ENCODE results near the gene PXDN.

PXDN gene

DNA sequence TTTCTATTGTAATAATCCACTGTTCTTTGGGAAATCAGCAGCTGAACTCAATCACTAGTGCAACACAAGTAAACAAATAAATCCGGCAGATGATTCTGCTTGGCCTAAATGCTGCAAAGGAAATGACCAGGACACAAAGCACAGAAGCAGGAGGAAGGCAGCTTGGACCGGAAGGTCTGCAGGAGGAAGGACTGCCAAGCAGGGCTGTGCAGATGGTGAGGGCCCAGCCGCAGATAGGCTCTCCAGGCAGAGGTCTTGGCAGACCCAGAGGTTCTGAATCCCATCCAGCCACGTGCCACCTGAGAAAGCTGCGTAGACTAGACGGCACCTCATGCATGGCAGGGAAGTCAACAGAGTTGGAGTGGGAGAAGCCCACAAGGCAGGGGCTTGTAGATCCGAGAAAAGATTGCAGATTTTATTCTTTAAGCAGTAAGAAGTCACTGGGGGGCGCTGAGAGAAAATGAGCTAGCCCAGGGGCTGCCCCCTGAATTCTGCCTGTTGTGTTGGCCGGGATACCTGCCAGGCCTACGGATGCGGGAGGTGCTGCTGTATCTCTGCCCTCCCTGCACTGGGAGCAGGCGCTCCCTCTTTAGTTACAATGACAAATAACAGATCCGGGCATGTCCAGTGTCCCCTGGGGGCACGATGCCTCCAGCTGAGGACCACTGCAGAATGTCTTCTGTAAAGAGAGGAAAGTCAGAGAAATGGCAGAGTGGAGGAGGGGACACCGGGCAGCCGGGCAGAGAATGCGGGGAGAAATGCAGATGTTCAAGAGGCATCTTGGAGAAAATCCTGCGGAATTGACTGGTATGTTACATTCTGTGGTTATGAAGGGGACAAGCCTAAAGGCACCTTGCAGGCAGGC, 153.5 kb downstream of the PXDN start:
- DNase-seq = no peak

DNA sequence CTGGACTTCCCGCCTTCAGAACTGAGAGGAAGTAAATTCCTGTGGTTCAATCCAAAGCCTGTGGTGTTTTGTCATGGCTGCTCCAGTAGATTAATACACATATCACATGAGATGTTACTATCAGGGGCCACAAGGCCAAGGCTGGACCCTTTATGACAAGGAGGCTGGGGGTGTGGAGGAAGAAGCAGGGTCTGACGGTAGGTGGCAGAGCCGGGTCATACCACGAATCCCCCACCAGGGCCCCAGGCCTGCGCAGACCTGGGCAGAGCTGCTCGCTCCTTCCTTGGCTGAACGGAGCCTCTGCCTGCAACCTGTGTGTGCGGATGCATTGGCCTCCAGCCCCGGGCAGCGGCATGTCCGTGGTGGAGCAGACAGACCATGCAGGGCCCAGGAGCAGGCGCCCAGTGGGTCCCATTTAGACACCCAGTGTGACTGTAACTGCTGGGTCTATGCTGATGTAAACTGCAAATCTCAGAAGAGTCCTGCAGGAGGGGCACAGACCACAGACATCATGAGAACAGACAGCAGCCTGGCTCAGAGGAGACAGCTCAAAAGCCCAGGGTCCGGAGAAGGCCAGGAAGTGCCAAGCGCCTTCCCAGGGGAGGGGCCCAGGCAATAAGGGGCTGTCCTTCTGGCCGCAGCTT, 155.2 kb downstream of the PXDN start:
- DNase-seq = no peak

DNA sequence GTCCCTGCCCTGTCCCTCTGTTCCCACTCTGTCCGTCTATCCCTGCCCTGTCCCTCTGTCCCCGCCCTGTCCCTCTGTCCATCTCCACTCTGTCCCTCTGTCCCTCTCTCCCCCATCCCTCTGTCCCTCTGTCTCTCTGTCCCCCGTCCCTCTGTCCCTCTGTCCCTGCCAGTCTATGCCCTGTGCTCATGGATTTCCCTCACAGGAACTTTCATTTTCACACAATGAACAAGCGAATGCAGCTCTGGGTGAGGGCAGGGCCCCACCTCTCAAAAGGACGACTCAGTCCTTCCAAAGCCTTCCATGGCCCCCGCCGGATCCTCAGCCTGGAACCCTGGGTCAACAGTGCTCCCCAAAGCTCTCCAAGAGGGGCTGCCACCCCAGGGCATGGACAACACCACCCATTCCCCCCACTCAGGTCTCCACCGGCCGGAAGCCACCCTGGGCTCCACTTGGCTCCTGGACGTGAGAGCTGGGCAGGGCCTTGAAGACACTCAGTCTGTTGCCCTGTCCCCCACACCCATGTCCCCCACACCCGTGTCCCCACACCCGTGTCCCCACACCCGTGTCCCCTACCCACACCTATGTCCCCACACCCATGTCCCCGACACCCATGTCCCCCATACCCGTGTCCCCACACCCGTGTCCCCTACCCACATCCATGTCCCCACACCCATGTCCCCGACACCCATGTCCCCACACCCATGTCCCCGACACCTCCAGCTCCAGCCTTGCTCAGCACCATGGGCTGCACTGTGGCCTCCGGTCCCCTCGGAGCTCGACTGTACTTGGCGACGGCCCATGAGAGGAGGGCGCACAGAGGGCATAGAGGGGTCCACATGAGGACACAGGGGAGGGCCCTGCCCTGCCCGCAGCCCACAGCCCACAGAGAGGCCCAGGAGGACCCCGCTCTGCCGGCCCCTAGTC, 156.0 kb downstream of the PXDN start:
- no peak for DNase-seq

DNA sequence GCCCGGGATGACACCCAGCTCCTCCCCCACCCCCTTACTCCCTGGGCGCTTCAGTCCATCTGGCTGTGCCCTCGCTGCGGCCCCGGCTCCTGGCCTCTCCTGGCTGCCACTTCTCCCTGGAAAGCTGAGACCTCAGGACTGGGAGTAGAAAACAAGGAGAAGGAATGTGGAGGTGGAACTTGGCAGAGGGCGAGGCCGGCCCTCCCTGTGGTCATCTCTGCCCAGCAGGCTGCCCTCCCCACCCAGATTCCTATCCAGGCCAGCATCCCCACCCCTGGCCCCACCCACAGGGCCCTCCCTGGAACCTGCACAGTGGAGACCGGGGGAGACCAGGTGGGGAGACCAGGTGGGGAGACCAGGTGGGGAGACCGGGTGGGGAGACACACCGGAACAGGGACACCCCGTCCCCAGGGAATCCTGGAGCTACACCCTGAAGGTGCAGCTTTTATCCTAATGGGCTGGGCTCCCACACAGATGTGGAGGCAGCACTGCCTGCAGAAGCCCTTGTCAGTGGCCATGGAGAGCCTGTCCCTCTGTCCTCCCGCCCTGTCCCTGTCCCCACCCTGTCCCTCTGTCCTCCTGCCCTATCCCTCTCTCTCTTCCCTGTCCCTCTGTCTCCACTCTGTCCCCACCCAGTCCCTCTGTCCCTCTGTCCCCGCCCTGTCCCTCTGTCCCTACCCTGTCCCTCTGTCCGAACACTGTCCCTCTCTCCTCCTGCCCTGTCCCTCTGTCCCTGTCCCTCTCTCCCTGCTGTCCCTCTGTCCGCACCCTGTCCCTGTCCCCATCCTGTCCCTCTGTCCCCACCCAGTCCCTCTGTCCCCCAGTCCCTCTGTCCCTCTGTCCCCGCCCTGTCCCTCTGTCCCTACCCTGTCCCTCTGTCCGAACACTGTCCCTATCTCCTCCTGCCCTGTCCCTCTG, 157.1 kb downstream of the PXDN start:
- no peak for DNase-seq

DNA sequence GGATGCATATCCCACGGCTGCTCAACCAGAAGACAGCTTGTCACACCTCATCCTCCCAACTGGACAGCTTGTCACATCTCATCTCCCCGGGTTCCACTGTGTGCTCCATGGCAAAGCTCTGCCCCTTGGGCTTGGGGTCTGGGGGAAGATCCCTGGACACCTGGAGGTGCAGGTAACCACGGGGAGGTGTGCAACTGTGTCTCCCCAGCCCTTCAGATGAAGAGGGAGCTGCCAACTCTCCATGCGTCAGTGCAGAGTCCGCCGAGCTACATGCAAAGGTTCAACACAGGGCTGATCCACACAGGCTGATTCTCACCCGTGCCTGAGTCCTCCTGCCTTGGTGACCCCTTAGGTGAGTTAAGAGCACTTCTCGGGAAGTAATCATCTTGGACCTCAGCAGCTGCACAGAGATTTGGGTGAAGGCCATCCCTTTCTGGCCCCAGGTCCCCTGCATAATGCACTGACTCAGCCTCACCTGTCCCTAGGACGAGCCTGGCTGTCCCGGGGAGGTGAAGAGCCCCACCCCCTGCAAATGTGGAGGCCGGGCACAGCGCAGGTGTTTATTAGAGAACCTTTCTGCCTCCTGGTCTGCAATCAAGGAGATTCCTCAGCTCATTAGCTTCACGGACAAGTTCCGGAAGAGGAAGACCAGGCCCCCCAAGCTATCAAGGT, 157.9 kb downstream of the PXDN start:
- no peak for DNase-seq

DNA sequence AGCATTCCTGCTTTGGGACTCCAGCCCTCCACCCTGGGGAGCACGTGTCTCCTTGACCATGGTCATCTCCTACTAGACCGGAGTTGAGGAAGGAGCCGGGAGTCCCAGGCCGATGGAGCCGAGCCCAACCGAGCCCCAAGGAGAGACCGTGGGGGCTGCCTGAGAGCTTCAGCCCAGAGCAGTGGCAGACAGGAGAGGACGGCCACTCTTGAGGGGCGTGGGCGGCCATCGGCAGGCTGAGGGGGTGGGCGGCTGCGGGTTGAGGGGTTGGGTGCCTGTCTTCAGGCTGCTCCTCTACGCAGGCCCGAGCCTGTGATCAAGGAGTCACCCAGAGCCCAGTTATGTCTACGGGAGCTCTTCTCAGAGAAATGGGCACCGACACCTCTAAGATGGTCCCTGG, 158.7 kb downstream of the PXDN start:
- no peak for DNase-seq

DNA sequence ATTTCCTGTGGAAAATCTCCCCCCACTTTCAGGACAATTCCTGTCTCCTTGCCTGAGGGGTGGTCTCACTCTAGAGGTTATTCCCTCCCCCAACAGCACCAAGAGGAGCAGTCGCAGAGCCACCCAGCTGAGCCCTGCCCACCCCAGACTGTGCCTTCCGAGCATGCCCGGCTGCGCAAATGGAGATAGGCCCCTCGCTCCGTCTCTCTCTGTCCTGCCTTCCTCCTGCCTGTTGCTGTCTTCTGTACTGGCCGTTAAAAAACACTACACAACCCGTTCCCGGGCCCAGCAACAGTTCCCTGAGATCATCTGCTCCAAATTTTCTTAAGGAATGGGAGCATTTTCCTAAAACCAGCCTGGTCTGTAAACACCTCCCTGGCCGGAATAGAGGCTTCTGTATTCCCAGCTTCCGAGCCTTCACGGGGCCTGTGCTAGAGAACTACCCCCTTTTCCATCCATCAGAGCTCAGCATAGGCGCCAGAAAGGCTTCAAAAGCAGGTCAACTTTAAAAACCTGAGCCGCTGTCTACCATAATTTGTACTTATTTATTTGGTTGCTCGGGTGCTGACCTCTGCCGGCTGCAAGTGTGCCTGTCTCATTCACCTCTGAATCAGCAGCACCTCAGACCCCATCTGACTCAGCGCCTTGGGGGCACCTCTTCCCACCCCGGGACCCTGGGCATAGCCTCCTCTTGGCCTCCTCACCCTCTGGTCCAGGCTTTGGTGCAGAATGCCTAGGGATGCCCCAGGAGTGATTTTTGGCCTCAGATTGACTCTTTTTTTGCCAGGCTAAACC, 159.4 kb downstream of the PXDN start:
- DNase-seq = no peak

DNA sequence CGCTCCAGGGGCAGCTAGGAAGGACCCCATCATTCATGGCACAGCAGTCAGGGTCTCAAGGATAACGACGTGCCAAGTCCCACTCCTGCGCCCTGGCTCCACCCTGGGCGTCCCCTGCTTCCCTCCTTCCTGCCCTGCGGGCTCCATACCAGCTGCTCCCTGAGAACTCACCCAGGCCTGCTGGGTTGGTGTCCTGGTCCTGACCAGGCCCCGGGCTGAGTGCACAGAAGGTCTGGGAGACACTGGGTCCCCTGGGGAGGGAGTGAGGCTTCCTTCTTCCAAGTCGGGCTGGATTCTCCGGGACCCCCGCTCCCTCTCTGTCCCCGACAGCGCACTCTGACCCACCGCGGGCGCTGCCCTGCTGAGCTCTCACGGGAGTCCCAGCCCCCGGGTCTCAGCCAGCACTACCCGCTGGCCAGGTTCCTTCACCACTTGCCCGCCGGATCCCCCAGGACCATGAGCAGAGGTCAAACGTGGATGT, 160.2 kb downstream of the PXDN start:
- DNase-seq = no peak

DNA sequence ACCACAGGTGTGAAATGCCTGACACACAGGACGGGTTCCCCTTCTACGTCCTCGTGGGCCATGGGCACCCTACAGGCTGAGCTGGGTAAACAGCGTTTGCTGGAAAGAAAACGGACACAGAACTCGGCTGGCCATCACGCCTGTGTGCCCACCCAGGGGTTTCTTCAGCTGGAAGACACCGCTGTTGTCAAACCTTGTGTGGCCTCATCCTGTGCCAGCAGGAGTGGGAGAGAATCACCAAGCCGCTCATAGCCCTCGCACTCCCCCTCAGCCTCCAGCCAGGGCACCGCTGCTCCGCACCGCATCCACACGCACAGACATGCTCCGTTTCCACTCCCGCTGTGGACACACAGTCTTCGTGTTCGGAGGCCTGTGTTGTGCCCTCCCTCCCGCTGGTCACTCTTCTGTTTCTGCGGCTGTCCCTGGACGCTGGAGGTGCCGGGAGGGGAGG, 161.4 kb downstream of the PXDN start:
- no peak for DNase-seq

DNA sequence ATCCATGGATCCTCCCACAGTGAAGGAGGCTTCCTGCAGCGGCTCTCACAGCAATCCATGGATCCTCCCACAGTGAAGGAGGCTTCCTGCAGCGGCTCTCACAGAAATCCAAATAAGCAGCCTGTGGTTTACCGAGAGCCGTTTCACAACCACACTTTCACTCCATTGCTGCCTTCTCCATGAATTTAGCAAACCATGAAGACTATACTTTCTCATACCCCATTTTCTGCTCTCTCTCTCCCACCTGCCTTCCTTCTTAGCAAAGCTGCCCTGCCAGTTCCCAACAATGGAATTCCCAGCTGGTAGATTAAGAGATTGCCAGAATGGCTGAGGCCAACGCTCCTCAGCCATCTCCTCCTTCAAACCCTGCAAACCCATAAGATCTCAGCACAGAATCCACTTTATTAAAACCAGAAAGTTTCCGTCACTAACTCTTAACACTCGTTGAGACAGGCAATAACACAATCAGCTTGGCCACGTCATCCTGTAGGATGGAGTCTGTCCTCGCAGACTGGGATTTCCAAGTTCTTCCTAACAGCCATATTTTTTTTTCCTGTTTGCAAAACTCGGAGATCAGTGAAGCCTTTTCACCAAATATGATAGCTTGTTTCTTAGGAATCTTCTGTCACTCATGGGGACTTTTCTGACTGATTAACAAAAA, 162.2 kb downstream of the PXDN start:
- no peak for DNase-seq

Measured in NK-92 treated with Interleukin-12 subunit alpha and Interleukin-12 subunit beta, amount 100 ng/mL, for 24 hours (cell line).